SKM-1 treated with dmso at 0.1 percent for 144 hours (cell line): ENCODE measurements around the gene COBLL1.

ENCODE experiments used
- DNase-seq: peaks from one replicate; lab custom pipeline; 2025; ENCODE audit not compliant: unreplicated experiment; lab: John Stamatoyannopoulos, UW

COBLL1 gene

GRCh38 chr2:164760179-164760578, 81.4 kb downstream of the COBLL1 start:
- DNase-seq: no peak

DNA sequence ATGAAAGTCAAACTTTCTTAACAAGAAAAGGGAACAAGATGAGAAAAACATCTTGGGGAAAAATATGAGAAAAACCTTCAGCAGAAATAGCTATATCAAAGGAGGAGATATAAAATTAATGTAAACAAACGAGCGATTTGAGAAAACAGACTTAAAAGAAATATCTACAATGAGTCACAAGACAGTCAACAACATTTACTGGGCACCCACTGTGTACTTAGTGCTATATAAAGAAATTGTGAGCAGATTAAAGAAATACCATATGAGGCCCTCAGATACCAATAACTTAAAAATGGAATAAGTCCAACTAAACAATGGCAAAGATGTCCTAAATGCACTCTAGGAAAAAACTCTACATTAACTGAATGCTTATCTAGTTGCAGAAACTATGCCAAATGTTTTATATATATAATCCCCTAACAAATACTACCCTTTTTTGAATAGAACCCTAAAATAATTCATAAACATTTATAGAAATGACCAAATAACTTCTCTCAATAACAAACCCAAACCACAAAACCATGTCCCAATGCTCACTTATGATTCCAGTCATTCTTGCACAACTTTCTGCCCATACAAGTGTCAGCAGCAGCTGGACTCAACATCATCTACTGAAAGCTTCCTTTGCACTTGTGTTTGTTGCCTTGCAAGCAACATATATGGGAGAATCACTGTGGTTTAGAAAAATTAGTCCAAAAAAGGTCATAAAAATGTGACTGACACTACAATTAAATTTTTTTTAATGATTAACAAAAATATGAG, 83.5 kb downstream of the COBLL1 start:
- peak; percentile 34 for DNase-seq

GRCh38 chr2:164756773-164757172, 84.8 kb downstream of the COBLL1 start:
- no peak for DNase-seq

DNA sequence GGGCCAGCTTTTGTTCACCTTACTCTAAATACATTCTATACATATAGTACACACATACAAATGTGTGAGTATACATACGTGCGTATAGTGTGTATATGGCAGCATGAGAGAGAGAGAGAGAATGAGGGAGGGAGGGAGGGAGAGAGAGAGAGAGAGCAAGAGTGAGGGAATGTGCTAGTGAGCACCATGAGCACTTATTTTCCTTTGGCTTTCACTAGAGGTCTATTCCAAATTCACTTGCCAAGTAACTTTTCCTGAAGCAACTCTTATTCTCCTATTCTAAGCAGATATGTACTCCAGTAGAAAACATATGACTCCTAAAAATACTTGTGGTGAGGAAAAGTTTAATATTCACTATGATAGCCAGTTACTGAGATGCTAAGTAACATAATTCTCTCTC, 85.7 kb downstream of the COBLL1 start:
- DNase-seq: no peak

- DNase-seq: no peak
These were observed 87.2 kb downstream of the COBLL1 start for GRCh38 chr2:164754157-164755093.

DNA sequence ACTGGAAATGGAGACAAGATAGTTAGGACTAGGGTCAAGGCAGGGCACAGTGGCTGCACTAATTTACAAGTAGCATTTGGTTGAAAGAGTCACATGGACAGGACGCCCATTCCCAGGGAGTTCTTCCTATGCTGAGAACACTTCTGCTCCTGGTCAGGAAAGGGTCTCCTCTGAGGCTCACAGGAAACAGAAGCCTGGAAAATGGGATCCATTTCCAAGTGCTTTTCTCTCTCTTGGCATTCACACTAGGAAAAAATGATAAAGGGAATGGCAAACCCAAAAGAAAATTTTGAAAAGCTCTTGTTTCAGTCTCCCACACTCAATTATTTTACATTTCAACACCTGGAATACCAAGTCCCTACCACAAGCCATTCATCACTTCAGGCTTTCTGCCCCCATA, 88.7 kb downstream of the COBLL1 start:
- DNase-seq: no peak

DNA sequence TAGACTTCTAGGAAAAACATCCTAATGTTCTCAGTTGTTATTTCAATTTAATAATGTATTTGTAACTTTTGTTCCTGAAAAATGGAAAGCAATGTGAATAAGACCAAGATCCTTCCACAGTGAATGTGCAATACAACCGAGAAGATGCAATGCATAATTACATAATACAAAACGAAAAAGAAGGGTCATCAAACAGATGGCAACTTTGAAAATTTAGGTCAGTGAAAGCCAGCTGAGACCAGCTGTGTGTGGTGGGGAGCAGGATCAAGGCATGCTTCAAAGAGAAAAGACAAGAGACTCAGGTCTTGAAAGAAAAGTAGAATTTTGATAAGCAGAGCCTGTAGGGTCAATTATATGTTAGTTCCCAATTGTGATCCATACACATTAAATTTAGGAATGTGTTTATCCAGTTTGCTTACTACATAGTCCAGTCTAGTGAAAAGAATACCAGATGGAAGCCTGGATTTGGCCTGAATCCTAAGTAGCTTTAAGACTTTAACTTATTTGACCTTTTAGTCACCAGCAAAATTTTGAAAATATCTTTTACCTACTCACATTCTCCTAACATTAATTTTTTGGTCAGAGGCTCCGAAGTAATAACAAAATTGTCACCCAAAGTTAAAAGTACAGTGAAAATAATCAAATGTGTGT, 93.7 kb downstream of the COBLL1 start:
- no peak for DNase-seq

GRCh38 chr2:164747140-164747539, 94.5 kb downstream of the COBLL1 start:
- no peak for DNase-seq

GRCh38 chr2:164746713-164747112, 94.9 kb downstream of the COBLL1 start:
- no peak for DNase-seq

DNA sequence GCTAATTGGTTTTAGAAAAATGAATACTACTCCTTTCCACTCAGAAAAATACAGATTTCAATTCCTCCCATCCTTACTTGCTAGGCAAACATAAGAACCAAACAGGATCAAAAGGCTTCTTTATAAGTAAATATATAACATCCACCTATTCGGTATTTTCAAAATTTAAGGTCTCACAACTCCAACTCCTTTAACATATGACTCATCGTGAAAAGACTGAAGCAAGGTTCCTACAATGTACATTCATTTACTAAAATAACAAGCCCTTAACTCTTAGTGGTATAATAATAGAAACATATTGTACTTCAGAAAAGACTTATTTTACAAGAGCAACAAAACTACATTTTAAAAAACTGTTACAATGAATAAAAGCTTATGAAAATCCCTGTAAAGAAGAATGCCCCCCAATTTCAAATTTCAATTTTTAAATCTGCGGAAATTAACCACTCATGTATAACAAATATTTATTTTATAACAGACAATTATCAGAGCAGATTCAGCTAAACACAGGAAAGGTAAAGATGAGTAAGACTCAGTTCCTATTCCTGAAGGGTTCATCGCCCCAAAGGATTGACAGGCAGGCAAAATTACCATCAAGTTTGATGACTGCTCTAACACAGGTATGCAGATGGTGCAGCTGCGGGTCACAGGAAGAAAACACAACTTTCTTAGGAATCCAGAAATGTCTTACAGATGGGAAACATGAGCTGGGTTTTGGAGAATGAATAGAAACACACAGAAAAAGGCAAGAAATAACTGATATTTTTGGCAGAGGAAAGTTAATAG, 96.4 kb downstream of the COBLL1 start:
- no peak for DNase-seq

DNA sequence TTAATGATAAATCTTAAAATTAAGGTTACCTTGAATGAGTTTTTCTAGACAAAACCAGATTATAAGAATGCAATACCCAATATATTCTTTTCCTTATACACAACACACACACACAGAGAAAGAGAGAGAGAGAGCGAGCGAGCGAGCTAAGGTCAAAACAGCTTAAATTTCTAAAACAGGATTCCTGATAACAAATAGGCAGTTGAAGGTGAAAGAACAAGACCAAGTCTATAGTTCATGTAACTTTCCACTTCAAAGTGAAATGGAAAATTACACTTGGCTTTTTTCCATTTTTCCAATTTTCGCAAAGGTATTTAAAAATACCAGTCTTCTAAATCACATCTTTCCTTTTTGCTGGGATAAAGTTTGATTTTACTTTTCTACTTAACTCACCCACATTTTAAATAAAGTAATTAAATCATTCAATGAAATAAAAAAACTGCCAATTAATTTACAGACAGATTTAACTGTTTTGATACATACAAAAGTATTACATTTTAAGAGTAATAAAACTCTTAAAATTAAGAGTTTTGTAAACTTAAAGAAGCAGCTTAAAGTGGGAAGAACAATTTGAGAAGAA, 98.8 kb downstream of the COBLL1 start:
- no peak for DNase-seq

GRCh38 chr2:164739966-164740365, 101.7 kb downstream of the COBLL1 start:
- DNase-seq: no peak

GRCh38 chr2:164737612-164738081, 104.0 kb downstream of the COBLL1 start:
- DNase-seq: peak; percentile 37

GRCh38 chr2:164735309-164735919, 106.2 kb downstream of the COBLL1 start:
- no peak for DNase-seq

DNA sequence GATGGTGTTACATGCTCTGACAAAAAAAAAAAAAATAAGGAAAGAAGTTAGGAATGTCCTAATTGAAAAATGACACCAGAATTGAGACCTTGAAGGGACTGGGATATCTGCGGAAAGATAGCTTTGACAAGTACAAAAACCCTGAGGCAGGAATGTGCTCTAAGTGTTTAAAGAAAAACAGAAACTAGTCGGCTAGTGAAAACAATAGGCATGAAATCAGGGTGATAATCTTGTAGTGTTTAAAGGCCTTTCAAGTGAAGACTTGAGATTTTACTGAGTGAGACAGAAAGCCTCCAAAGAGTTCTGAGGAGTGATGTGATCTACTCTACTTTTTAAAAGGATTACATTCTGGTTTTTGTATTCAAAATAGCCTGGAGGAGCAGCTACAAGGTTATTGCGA, 107.4 kb downstream of the COBLL1 start:
- no peak for DNase-seq

DNA sequence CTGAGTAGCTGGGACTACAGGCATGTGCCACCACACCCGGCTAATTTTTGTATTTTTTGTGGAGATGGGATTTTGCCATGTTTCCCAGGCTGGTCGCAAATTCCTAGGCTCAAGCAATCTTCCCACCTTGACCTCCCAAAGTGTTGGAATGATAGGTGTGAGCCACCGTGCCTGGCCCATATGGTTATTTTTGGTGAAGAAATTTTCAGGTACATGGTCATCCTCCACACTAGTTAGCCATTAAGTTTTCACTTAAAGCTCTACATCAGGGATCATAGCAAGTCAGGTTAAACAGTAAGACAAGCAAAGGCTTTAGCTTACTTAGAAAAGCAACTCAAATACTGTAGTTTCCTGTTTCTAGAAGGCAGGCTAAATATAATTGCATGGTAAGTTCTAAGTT, 116.1 kb downstream of the COBLL1 start:
- no peak for DNase-seq

- DNase-seq: peak; percentile 50
These were observed 118.8 kb downstream of the COBLL1 start for GRCh38 chr2:164722616-164723338.

GRCh38 chr2:164721430-164721829, 120.2 kb downstream of the COBLL1 start:
- no peak for DNase-seq
